Activated CD4-positive, CD25-positive, alpha-beta regulatory T cell treated with anti-CD3 and anti-CD28 coated beads, Interleukin-2, amount 50 U/mL, for 72 hours (primary cell): ENCODE measurements around the gene MEF2B.
"Not testable (repeated sequence)": the region's sequence is repeated elsewhere in the genome, so short reads cannot be mapped to it uniquely, and the experiment has no call there.

Source experiments
- DNase-seq: peaks from one replicate; pipeline ENCODE4 v3.0.0; 2021

MEF2B gene

DNA sequence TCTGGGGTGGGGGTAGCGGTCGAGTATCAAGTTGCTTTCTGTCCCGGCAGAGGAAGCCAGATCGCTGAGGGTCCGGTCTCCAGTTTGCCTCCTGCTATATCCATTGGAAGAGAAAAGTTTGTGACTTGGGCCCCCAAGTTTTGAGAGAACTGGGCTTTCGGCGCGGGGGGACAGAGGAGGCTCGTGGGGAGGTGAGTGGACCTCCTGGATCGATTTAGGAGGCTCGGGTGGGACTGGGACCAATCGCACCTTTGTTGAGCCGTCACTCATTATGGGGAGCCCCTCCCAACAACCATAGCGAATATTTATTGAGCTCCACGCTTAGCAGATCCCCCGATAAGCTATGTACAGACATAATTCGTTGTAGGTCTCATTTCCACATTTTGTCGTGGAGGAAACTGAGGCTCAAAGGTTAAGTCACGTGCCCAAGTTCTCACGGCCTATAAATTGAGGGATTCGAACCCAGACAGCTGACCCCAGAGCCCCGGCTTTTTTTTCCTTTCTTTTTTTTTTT, 22.9 kb upstream of the MEF2B start:
- no peak for DNase-seq

- DNase-seq = peak; percentile 97
Measured at GRCh38 chr19:19192078-19192882, 22.2 kb upstream of the MEF2B start, which contains the start of the genes BORCS8 and RFXANK. TSS of gene BORCS8 (minus strand) at chr19:19192152. CDS start at chr19:19192117, 35 bp downstream. TSS of gene RFXANK (plus strand) at chr19:19192258. CDS start at chr19:19193947, 1,689 bp downstream.

DNA sequence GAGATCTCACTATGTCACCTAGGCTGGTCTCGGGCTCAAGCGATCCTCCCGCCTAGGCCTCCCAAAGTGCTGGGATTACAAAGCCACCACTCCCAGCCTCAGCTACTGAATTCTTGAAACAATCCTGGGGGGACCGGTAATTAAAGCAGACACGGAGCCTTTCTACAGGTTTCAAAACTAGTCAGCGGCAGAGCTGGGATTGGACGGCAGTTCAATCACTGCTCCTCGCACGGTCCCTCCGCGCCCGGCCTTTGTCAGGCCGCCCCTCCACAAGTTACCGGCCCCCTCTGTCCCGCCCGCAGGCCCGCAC, 21.7 kb upstream of the MEF2B start:
- no peak for DNase-seq

- no peak for DNase-seq
Measured at GRCh38 chr19:19186742-19187141, 16.7 kb upstream of the MEF2B start.

GRCh38 chr19:19185853-19186740, 16.0 kb upstream of the MEF2B start:
- DNase-seq = peak; percentile 70

- DNase-seq = no peak
Measured at GRCh38 chr19:19181488-19181998, 11.5 kb upstream of the MEF2B start.

DNA sequence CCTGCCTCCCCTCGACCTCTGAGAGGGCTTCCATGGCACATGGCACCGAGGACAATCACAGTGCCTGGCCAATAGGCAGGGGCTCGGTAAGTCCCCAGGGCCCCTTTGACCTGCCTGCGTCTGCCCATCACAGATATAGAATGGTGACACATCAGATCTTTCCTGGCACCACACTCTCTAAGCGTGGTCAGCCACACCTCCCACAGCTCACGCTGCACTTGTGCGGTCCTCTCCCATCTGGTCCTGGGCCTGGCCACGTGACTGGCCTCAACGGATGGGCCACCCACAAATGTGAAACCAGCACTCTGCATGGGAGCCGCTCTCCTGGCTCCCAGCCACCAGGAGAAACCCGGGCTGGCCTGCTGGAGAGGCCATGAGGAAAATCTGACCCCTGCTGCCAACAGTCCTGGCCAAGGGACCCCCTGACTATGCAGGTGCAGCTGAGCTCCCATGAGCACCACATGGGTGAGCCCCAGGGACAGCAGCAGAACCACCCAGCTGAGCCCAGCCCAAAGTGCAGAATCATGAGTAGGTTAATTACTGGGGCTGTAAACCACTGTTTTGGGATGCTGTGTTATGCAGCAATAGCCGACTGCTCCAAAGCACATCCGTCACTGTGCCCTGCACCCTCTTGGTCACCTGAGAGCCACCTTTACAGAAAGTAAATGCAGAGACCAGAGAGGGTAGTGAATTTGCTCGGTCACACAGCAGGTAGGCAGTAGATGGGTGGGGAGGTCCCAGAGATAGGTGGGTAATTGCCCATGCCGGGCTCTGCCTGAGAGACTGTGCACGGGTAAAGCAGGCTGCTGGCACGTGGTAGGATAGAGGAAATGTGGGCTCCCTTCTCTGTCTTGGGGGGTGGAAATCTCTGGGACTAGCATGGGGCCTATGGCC, 9.7 kb upstream of the MEF2B start:
- DNase-seq = no peak

DNA sequence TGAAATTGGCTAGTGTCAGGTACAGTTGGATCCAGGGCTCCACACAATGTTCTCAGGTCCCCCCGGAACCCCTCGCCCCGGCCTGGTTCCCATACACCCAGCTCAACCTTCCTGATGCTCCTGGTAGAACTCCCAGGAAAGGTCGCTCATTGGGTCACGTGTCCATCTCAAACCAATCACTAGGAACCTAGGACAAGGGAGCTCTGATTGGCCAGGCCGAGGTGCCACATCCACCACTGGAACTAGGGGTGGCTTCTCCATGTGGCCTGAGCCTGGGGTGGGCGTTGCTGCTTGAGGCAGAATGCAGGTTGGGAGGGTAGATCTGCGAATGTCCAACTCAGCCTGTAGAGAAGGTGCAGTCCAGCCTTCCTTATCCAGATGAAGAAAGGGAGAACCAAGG, 6.9 kb upstream of the MEF2B start:
- DNase-seq = no peak

GRCh38 chr19:19173243-19173642, 3.2 kb upstream of the MEF2B start:
- not testable (repeated sequence) for DNase-seq

DNA sequence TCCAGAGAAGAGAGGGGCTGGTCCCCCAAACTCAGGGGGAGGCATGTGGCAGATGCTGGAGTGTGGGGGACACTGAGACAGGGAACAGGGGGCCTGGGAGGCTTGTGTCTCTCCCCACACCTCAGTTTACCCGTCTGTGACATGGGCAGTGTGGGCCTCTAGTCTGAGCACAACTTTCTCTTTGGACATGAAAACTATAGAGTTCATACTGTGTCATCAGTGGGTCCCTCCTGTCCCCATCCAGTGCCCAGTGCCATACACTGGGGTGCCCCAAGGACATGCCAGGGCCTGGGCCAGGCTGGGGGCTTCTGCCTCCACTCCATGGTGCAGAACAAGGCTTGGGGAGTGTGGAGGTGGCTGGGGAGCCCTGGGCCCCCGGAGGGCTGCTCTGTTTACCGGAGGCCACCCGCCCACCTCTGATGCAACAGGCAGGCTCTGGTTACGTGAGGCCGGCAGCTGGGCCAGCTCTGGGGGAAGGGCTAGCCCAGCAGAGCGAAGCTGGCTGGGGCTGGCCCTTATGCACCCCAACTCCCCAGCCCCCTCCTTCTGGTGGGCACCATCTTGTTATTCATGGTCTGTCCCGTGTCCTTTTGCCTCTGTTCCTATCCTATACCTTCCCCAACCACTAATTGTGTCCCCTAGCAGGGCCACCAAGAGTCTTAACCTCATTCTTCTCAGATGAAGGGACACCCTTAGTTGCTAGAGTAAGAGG, 1.9 kb upstream of the MEF2B start:
- DNase-seq = no peak

DNA sequence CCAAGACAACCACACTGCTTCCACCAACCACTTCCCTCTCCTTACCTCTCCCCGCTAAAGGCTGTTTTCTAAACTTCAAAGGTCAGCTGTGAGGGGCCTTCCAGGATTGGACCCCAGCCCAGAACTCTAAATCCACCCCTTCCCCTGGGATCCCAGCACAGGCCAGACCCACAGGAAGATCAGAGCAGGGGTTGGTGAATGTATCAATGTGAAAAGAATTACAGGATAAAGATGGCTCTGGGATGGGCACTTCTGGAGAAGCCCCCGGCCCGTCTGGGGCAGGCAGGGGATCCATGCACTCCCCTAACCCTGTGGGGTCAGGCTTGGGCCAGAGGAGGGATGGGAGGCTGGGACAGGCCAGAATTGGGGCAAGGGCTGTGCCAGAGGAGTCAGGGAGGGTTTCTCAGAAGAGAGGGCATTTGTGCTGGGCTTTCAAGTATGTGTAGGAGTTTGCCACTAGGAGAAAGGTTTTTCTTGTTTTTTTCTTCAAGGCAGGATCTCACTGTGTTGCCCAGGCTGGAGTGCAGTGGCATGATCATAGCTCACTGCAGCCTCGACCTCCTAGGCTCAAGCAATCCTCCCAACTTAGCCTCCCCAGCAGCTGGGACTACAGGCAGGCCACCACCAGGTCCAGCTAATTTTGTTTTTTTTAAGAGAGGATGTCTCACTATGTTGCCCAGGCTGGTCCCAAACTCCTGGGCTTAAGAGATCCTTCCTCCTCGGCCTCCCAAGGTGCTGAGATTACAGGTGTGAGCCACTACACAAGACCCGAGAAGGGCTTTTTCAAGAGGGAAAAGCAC, 1.0 kb upstream of the MEF2B start:
- no peak for DNase-seq

DNA sequence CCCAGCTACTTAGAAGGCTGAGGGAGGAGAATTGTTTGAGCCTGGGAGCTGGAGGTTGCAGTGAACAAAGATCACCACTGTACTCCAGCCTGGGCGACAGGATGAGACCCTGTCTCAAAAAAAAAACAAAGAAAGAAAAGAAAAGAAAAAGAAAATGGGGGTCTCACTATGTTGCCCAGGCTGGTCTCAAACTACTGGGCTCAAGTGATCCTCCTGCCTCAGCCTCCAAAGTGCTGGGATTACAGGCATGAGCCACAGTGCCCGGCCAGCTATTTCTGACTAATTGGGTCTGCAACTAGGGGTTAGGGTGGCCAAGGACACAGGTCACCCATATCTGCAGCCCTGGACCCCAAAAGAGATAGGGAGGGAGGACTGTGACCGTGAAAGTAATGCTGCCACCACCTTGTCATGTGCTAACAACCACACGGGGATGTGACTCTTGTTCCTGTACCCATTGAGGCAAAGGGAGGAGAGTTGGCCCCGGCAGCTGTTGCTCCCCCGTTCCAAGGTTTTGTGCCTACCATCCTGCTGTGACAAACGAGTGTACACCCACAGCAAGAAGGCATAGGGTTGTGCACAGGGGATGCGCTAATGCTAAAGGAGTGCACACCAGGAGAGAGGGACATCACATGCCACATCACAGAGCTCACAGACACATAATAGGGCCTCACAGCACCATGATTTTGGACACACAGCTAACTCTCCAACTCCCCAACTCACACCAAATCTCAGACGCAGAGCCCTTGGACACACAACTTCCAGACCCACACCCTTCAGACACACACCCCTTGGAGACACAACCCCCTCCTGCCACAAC, 619 bp downstream of the MEF2B start:
- no peak for DNase-seq

GRCh38 chr19:19167612-19168011, 2.5 kb downstream of the MEF2B start:
- DNase-seq = no peak

- no peak for DNase-seq
Measured at GRCh38 chr19:19165396-19165795, 4.7 kb downstream of the MEF2B start.

- no peak for DNase-seq
Measured at GRCh38 chr19:19162495-19162894, 7.6 kb downstream of the MEF2B start.

GRCh38 chr19:19160461-19161035, 9.5 kb downstream of the MEF2B start:
- no peak for DNase-seq

DNA sequence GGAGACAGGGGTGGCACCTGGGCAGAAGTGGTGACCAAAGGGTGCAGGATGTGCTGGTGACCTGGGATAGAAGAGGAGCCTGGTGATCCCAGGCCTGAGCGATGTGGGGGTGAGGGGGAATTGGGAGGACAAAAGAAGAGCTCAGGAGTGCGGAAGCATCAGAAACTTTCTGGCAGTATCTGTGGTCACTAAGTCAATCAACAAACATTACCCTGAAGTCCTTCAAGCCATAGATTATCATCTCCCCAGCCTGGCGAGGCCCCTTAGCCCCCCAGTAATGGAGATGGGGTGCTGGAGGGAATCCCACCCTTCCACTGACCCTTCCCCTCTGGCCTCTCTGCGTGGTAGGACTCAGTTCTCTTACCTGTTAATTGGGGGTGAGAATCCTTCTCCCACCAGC, 10.5 kb downstream of the MEF2B start:
- DNase-seq = no peak

- DNase-seq = no peak
Measured at GRCh38 chr19:19157808-19158207, 12.3 kb downstream of the MEF2B start.

- DNase-seq = no peak
Measured at GRCh38 chr19:19155495-19156219, 14.4 kb downstream of the MEF2B start.
